Ovary (tissue), 3 donors: ENCODE data around the gene CLEC10A.

Source experiments
- CTCF ChIP-seq, 3 donors: fragments of 450-650 bp in 2 of 3; fragments of 200-600 bp in 1 of 3; IDR thresholded peaks; one replicate each; pipeline versions ENCODE4 v1.5.1 to v1.8.0; 2016 to 2022; ENCODE audit warnings: antibody characterized with exemption in 3 of 3, mild to moderate bottlenecking in 1 of 3
- EP300 ChIP-seq: sonication (generic); formaldehyde crosslinking; IDR thresholded peaks from one replicate; pipeline ENCODE4 v1.6.1; 2017; ENCODE audit warnings: antibody characterized with exemption
- donor health status: DM: no; HTN: no; CAD: no.

- TF ChIP-seq CTCF (IDR thresholded peaks at IDR 0.05) (no peak), EP300 (no peak)
Measured at GRCh38 chr17:7039832-7040231, 40.2 kb downstream of the CLEC10A start.
